CD4-positive, alpha-beta T cell treated with Interleukin-12 subunit alpha and Interleukin-12 subunit beta, for 1 hour (primary cell): ENCODE results near the gene EVC.
"Not testable (repeated sequence)": the region's sequence is repeated elsewhere in the genome, so short reads cannot be mapped to it uniquely, and the experiment has no call there.

Experiments
- DNase-seq: peaks from one replicate; pipeline ENCODE4 v3.0.0-alpha.2; 2020

EVC gene

GRCh38 chr4:5854929-5855328 is 143.9 kb downstream of the EVC start:
- DNase-seq: no peak

GRCh38 chr4:5856362-5856761 is 145.4 kb downstream of the EVC start:
- DNase-seq: not testable (repeated sequence)

GRCh38 chr4:5857199-5857598 is 146.2 kb downstream of the EVC start:
- DNase-seq: no peak

GRCh38 chr4:5858020-5858769 is 147.2 kb downstream of the EVC start:
- no peak for DNase-seq

GRCh38 chr4:5863461-5864113 is 152.6 kb downstream of the EVC start:
- DNase-seq: no peak
